Measurements from ENCODE around the gene WFIKKN1.
"Not testable (repeated sequence)": the region's sequence is repeated elsewhere in the genome, so short reads cannot be mapped to it uniquely, and the experiment has no call there.

Gene WFIKKN1

GRCh38 chr16:595942-596735, 34.6 kb upstream of the WFIKKN1 start:
- H3K27ac ChIP-seq (ENCODE audit: low read depth, low read length), result no peak overlapping the region
- H3K79me2 ChIP-seq (ENCODE audit: control insufficient read depth, insufficient read depth, low read length, unreplicated experiment), result peaks cover 26% of the 10 kb centered on the region
- no peaks in the 10 kb centered on the region for H3K27me3 ChIP-seq (ENCODE audit: insufficient read depth, low read length)
- peaks cover 2% of the 10 kb centered on the region for H3K4me1 ChIP-seq (ENCODE audit: control insufficient read depth, insufficient read depth, low read length, unreplicated experiment)
- no peak overlapping the region for H3K4me3 ChIP-seq (ENCODE audit: low read depth, low read length)
- H3K36me3 ChIP-seq (ENCODE audit: insufficient read depth, low read length), result peaks cover 7% of the 10 kb centered on the region; the same call in 1 of the 2 replicates
- H2AFZ ChIP-seq (ENCODE audit: low read length, unreplicated experiment), result no peak overlapping the region

DNA sequence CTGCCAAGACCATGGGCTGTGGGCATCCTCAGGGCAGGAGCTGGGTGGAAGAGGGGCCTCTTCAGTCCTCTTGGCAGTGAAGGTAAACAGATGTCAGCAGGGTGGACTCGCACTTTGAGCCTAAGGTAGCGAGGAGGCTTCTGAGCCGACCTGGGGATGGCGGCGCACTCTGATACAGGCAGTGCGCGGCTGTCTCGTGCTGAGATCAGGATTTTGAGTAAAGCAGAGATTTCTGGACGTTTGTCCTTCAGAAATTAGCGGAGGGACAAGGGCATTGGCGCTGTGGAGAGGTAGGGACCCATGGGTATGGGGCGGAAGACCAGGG, 34.1 kb upstream of the WFIKKN1 start:
- no peaks in the 10 kb centered on the region for H3K27me3 ChIP-seq (ENCODE audit: insufficient read depth, low read length)
- H2AFZ ChIP-seq (ENCODE audit: low read length, unreplicated experiment), result no peak overlapping the region
- H3K79me2 ChIP-seq (ENCODE audit: control insufficient read depth, insufficient read depth, low read length, unreplicated experiment), result peaks cover 24% of the 10 kb centered on the region
- H3K4me3 ChIP-seq (ENCODE audit: low read depth, low read length), result no peak overlapping the region
- H3K36me3 ChIP-seq (ENCODE audit: insufficient read depth, low read length), result peaks cover 7% of the 10 kb centered on the region; the same call in 1 of the 2 replicates
- no peaks in the 10 kb centered on the region for H3K4me1 ChIP-seq (ENCODE audit: control insufficient read depth, insufficient read depth, low read length, unreplicated experiment)
- H3K27ac ChIP-seq (ENCODE audit: low read depth, low read length), result no peak overlapping the region

DNA sequence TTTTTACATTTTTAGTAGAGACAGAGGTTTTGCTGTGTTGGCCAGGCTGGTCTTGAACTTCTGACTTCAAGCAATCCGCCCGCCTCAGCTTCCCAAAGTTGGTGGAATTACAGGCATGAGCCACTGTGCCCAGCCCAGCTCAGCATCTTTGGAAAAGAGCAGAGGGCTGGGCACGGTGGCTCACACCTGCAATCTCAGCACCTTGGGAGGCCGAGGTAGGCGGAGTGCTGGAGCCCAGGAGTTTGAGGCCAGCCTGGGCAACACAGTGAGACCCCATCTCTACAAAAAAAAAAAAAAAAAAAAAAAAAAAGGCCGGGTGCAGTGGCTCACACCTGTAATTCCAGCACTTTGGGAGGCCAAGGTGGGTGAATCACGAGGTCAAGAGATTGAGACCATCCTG, 33.1 kb upstream of the WFIKKN1 start:
- H3K4me1 ChIP-seq (ENCODE audit: control insufficient read depth, insufficient read depth, low read length, unreplicated experiment); H3K4me3 ChIP-seq (ENCODE audit: low read depth, low read length); H3K36me3 ChIP-seq (ENCODE audit: insufficient read depth, low read length); H2AFZ ChIP-seq (ENCODE audit: low read length, unreplicated experiment); H3K27ac ChIP-seq (ENCODE audit: low read depth, low read length); H3K27me3 ChIP-seq (ENCODE audit: insufficient read depth, low read length): not testable (repeated sequence)
- peaks cover 17% of the 10 kb centered on the region for H3K79me2 ChIP-seq (ENCODE audit: control insufficient read depth, insufficient read depth, low read length, unreplicated experiment)

DNA sequence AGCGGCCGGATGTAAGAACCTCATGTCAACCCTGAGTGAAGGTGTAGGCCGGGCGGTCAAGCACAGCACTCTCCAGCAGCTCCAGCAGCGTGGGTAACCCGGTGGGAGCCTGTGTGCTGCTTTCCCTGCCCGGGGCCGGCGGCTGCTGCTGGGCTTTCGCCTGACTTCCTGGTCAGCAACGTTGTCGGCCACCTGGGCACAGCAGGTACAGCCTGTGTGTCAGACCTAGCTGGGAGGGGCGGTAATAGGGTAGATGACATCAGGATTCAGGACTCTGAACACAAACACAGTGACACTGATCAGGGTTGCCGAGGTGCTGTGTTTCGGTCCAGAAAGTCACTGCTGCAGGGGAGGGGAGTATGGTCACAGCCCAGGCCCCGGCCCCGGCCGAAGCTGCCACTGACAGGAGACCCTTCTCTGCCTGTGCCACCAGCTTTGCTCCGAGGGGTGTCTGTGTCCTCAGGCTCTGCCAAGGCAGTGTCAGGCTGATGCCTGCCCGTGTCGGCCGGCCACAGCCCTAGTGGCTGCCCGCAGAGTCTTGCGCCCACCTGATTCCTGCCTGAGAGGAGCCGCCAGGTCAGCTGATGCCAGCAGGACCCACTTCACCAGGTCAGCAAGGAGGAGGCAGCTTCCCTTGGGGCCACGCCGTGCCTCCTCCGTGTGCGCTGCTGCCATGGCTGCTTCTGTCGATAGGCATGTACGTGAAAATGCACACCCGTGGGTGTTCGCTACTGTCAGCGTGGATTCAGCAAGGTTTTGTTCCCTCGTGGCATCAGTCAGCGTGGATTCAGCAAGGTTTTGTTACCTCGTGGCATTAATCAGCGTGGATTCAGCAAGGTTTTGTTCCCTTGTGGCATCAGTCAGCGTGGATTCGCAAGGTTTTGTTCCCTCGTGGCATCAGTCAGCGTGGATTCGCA, 31.7 kb upstream of the WFIKKN1 start:
- Histone ChIP-seq H3K36me3 (ENCODE audit: insufficient read depth, low read length) (peaks cover 7% of the 10 kb centered on the region; the same call in 1 of the 2 replicates), H3K27me3 (ENCODE audit: insufficient read depth, low read length) (no peaks in the 10 kb centered on the region), H2AFZ (ENCODE audit: low read length, unreplicated experiment) (no peak overlapping the region), H3K79me2 (ENCODE audit: control insufficient read depth, insufficient read depth, low read length, unreplicated experiment) (peaks cover 7% of the 10 kb centered on the region), H3K4me1 (ENCODE audit: control insufficient read depth, insufficient read depth, low read length, unreplicated experiment) (no peaks in the 10 kb centered on the region), H3K4me3 (ENCODE audit: low read depth, low read length) (no peak overlapping the region), H3K27ac (ENCODE audit: low read depth, low read length) (no peak overlapping the region)

DNA sequence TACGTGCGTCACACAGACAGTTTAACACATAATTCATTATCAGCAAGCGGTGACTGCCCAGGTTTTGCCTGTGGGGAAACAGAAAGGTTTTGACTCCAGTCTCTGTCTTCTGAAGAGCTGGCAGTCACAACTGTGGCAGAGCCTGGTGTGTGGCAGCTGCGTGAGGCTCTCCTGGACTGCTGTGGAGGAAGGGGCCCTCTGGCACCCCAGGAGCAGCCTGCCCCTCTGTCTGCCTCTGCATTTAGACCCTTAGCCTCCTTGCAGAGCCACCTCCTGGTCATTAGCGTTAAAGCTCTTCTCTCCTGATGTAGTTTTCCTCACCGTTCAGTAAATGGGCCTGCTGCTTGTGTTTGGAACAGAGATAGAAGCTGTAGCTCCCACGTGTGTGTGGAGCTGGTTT, 30.0 kb upstream of the WFIKKN1 start:
- Histone ChIP-seq H3K27ac (ENCODE audit: low read depth, low read length) (no peak overlapping the region), H3K79me2 (ENCODE audit: control insufficient read depth, insufficient read depth, low read length, unreplicated experiment) (peaks cover 5% of the 10 kb centered on the region), H3K36me3 (ENCODE audit: insufficient read depth, low read length) (peaks cover 7% of the 10 kb centered on the region; the same call in 1 of the 2 replicates), H3K27me3 (ENCODE audit: insufficient read depth, low read length) (no peaks in the 10 kb centered on the region), H2AFZ (ENCODE audit: low read length, unreplicated experiment) (no peak overlapping the region), H3K4me3 (ENCODE audit: low read depth, low read length) (no peak overlapping the region), H3K4me1 (ENCODE audit: control insufficient read depth, insufficient read depth, low read length, unreplicated experiment) (no peaks in the 10 kb centered on the region)

- Histone ChIP-seq H3K27me3 (ENCODE audit: insufficient read depth, low read length) (no peaks in the 10 kb centered on the region), H3K36me3 (ENCODE audit: insufficient read depth, low read length) (peaks cover 4% of the 10 kb centered on the region; the same call in 1 of the 2 replicates), H3K4me3 (ENCODE audit: low read depth, low read length) (no peak overlapping the region), H3K79me2 (ENCODE audit: control insufficient read depth, insufficient read depth, low read length, unreplicated experiment) (peaks cover 3% of the 10 kb centered on the region), H3K4me1 (ENCODE audit: control insufficient read depth, insufficient read depth, low read length, unreplicated experiment) (no peaks in the 10 kb centered on the region), H3K27ac (ENCODE audit: low read depth, low read length) (no peak overlapping the region), H2AFZ (ENCODE audit: low read length, unreplicated experiment) (no peak overlapping the region)
Measured at GRCh38 chr16:603933-604332, 26.9 kb upstream of the WFIKKN1 start.

GRCh38 chr16:606656-607307, 24.0 kb upstream of the WFIKKN1 start:
- no peaks in the 10 kb centered on the region for H3K4me1 ChIP-seq (ENCODE audit: control insufficient read depth, insufficient read depth, low read length, unreplicated experiment)
- H2AFZ ChIP-seq (ENCODE audit: low read length, unreplicated experiment), result no peak overlapping the region
- H3K4me3 ChIP-seq (ENCODE audit: low read depth, low read length), result no peak overlapping the region
- H3K79me2 ChIP-seq (ENCODE audit: control insufficient read depth, insufficient read depth, low read length, unreplicated experiment), result peaks cover 3% of the 10 kb centered on the region
- no peak overlapping the region for H3K27ac ChIP-seq (ENCODE audit: low read depth, low read length)
- no peaks in the 10 kb centered on the region for H3K36me3 ChIP-seq (ENCODE audit: insufficient read depth, low read length)
- H3K27me3 ChIP-seq (ENCODE audit: insufficient read depth, low read length), result no peaks in the 10 kb centered on the region

- Histone ChIP-seq H3K27ac (ENCODE audit: low read depth, low read length) (no peak overlapping the region), H3K36me3 (ENCODE audit: insufficient read depth, low read length) (no peaks in the 10 kb centered on the region), H3K79me2 (ENCODE audit: control insufficient read depth, insufficient read depth, low read length, unreplicated experiment) (peaks cover 3% of the 10 kb centered on the region), H3K4me1 (ENCODE audit: control insufficient read depth, insufficient read depth, low read length, unreplicated experiment) (no peaks in the 10 kb centered on the region), H2AFZ (ENCODE audit: low read length, unreplicated experiment) (no peak overlapping the region), H3K27me3 (ENCODE audit: insufficient read depth, low read length) (no peaks in the 10 kb centered on the region), H3K4me3 (ENCODE audit: low read depth, low read length) (no peak overlapping the region)
Measured at GRCh38 chr16:608019-608418, 22.8 kb upstream of the WFIKKN1 start.

DNA sequence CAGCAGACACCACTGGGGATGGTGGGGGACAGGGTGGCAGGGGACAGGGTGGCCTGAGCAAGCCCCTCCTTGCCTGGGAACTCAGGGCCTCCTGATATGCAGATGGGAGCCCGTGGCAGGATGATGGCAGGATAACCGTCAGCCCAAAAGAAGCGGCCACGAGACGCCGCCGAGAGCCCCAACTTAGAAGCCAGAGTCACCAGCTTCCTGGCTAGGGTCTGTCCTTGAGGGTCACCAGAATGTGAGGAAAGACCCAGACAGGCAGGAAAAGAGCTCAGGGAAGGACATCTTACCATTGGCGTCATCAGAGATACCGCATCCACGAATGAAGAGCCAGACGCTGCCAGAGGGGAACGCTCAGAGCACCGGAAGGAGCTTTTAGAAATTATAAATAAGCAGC, 21.5 kb upstream of the WFIKKN1 start:
- Histone ChIP-seq H2AFZ (ENCODE audit: low read length, unreplicated experiment) (no peak overlapping the region), H3K27ac (ENCODE audit: low read depth, low read length) (no peak overlapping the region), H3K4me3 (ENCODE audit: low read depth, low read length) (no peak overlapping the region), H3K79me2 (ENCODE audit: control insufficient read depth, insufficient read depth, low read length, unreplicated experiment) (peaks cover 3% of the 10 kb centered on the region), H3K4me1 (ENCODE audit: control insufficient read depth, insufficient read depth, low read length, unreplicated experiment) (no peaks in the 10 kb centered on the region), H3K27me3 (ENCODE audit: insufficient read depth, low read length) (no peaks in the 10 kb centered on the region), H3K36me3 (ENCODE audit: insufficient read depth, low read length) (no peaks in the 10 kb centered on the region)

DNA sequence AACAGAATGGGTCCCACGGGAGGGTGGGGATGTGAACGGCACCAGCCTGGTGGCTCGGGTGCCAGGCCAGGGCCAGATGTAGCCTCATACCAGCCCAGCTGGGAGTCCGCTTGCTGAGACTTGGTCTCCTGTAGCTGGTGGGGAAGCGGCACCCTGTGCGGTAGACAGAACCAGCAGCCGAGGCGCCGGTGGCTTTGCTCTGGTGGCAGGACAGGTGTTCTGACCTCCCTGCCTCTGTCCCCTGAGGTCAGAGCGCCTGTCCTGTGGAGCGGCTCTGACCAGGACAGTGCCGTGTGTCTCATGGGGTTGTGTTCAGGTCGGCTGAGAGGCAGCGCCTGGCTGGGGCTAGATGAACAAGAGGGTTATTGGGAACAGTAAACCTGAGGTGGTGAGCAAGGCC, 20.8 kb upstream of the WFIKKN1 start:
- no peaks in the 10 kb centered on the region for H3K4me1 ChIP-seq (ENCODE audit: control insufficient read depth, insufficient read depth, low read length, unreplicated experiment)
- no peaks in the 10 kb centered on the region for H3K36me3 ChIP-seq (ENCODE audit: insufficient read depth, low read length)
- peaks cover 3% of the 10 kb centered on the region for H3K79me2 ChIP-seq (ENCODE audit: control insufficient read depth, insufficient read depth, low read length, unreplicated experiment)
- no peak overlapping the region for H3K4me3 ChIP-seq (ENCODE audit: low read depth, low read length)
- no peaks in the 10 kb centered on the region for H3K27me3 ChIP-seq (ENCODE audit: insufficient read depth, low read length)
- H3K27ac ChIP-seq (ENCODE audit: low read depth, low read length), result no peak overlapping the region
- no peak overlapping the region for H2AFZ ChIP-seq (ENCODE audit: low read length, unreplicated experiment)
